Esophagus (tissue), 2 donors: ENCODE results near the gene WNT9A. TPM values are rescaled to one million over a fixed set of nuclear protein-coding genes. Genes with fewer than 3 reads are reported as not detected.

Experiments used
- H3K27ac ChIP-seq, 2 donors: one replicate each; pipeline ENCODE4 v1.5.1; 2013; ENCODE audit warnings: low read depth in 2 of 2, mild to moderate bottlenecking in 2 of 2, inconsistent platforms in 1 of 2, low read length in 1 of 2, moderate library complexity in 1 of 2
- H3K27me3 ChIP-seq, 2 donors: one replicate each; pipeline ENCODE4 v1.6.1; 2013; ENCODE audit warnings: low read length in 2 of 2, control low read depth in 1 of 2, mild to moderate bottlenecking in 1 of 2; ENCODE audit not compliant: insufficient read depth in 2 of 2, control insufficient read depth in 1 of 2
- H3K36me3 ChIP-seq, 2 donors: one replicate each; pipeline ENCODE4 v1.6.1; 2013; ENCODE audit warnings: low read length in 1 of 2; ENCODE audit not compliant: control insufficient read depth in 2 of 2, insufficient read depth in 2 of 2
- H3K4me1 ChIP-seq, 2 donors: one replicate each; pipeline ENCODE4 v1.6.1; 2013; ENCODE audit warnings: low read length in 1 of 2; ENCODE audit not compliant: control insufficient read depth in 2 of 2, insufficient read depth in 2 of 2
- H3K4me3 ChIP-seq, 2 donors: one replicate each; pipeline ENCODE4 v1.5.1; 2013; ENCODE audit warnings: low read length in 2 of 2, mild to moderate bottlenecking in 2 of 2, low read depth in 1 of 2, moderate library complexity in 1 of 2
- H3K9me3 ChIP-seq, 2 donors: one replicate each; pipeline ENCODE4 v1.6.1; 2013; ENCODE audit warnings: mild to moderate bottlenecking in 2 of 2, low read depth in 1 of 2, low read length in 1 of 2, moderate library complexity in 1 of 2; ENCODE audit not compliant: control insufficient read depth in 2 of 2, insufficient read depth in 1 of 2
- WGBS, 2 donors: extraction: QIAGEN DNeasy Blood & Tissue Kit; methylation state at CpG; one replicate each; pipeline ENCODE4 v1.1.7; 2013; 5-methylcytosine and 5-hydroxymethylcytosine counted together
- polyA plus RNA-seq, 2 donors: library from polyadenylated mRNA; stranded (reverse); fragments of 200-250 nt; gene quantifications; one replicate each; pipeline ENCODE4 v1.2.3, GENCODE V29; 2013
- donor health status: healthy with polysubstance abuse.
- donor health status: Bipolar disorder and iron deficiency.

The WNT9A gene
- polyA plus RNA-seq, 2 donors: 2.3 to 3.6 TPM

- Histone ChIP-seq H3K4me1 (peaks cover 11 to 29% of the 10 kb centered on the region in 2 donors), H3K4me3 (peak overlapping the region; percentile 46 to 65), H3K9me3 (no peaks in the 10 kb centered on the region), H3K36me3 (no peaks in the 10 kb centered on the region), H3K27me3 (no peaks in the 10 kb centered on the region), H3K27ac (peak overlapping the region; percentile 90 to 91)
- WGBS, 2 donors: 2 to 6% methylated on average over 15 to 36 of the region's 36 CpGs
Measured at GRCh38 chr1:227947386-227947675, 401 bp downstream of the WNT9A start.

DNA sequence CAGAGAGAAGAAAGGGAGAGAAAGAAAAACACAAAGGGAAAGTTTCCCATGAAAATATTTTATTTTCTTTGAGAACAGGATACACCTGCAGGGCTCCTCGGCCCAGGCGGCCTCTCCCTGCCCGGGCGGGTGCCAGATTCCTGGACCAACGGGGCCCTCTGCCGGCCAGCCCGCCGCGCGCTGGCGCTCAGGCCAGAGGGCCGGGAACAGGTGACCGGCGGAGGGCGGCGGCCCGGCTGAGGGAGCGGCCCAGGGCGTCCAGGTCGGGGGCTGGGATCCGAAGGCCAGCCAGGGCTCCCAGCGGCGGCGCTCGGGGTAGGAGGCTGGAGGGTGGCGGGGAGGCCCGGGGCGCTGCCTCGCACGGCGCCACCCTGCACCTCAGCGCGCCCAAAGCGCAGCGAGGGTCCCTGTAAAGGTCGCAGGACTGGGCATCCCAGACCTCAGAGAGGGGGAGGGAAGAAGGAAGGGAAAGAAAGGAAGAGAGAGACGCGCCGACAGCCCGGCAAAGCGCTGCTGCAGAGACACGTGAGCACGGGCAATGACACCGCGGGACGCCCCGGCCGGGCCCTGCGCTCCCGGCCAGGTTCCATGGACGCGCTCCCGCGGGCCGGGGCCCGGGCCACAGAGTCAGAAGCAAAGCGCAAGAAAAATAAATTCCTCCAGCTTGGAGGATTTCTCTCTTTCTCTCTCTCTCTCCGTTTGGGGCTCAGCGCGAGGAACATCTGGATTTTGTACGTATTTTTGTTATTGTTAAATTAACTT is 927 bp downstream of the WNT9A start:
- Histone ChIP-seq H3K9me3 (no peaks in the 10 kb centered on the region), H3K27ac (peak overlapping the region; percentile 90 to 91), H3K4me3 (peak overlapping the region; percentile 46 to 65), H3K36me3 (no peaks in the 10 kb centered on the region), H3K27me3 (no peaks in the 10 kb centered on the region), H3K4me1 (peaks cover 8 to 27% of the 10 kb centered on the region in 2 donors)
- 0 to 1% methylated on average over 61 of the region's 61 CpGs for WGBS, 2 donors

- Histone ChIP-seq H3K27ac (peak overlapping the region; percentile 90 to 91), H3K36me3 (no peaks in the 10 kb centered on the region), H3K4me3 (peak overlapping the region; percentile 40 to 46), H3K27me3 (no peaks in the 10 kb centered on the region), H3K9me3 (no peaks in the 10 kb centered on the region), H3K4me1 (peaks cover 7 to 27% of the 10 kb centered on the region in 2 donors)
- WGBS, 2 donors: 13 to 14% methylated on average over 18 to 19 of the region's 19 CpGs
Measured at GRCh38 chr1:227945891-227946623, 1.7 kb downstream of the WNT9A start.

GRCh38 chr1:227944931-227945890 is 2.5 kb downstream of the WNT9A start:
- Histone ChIP-seq H3K9me3 (no peaks in the 10 kb centered on the region), H3K4me1 (peaks cover 7 to 27% of the 10 kb centered on the region in 2 donors), H3K27ac (peak overlapping the region; percentile 90 to 91), H3K27me3 (no peaks in the 10 kb centered on the region), H3K4me3 (no peak overlapping the region), H3K36me3 (no peaks in the 10 kb centered on the region)
- WGBS, 2 donors: 66 to 69% methylated on average over 17 to 18 of the region's 18 CpGs

- H3K4me3 ChIP-seq: no peak overlapping the region
- no peaks in the 10 kb centered on the region for H3K36me3 ChIP-seq
- 77 to 80% methylated on average over 24 of the region's 24 CpGs for WGBS, 2 donors
- no peak overlapping the region for H3K27ac ChIP-seq
- H3K9me3 ChIP-seq: no peaks in the 10 kb centered on the region
- H3K27me3 ChIP-seq: no peaks in the 10 kb centered on the region
- peaks cover 7 to 32% of the 10 kb centered on the region in 2 donors for H3K4me1 ChIP-seq
Measured at GRCh38 chr1:227944090-227944930, 3.4 kb downstream of the WNT9A start.

- Histone ChIP-seq H3K4me3 (no peak overlapping the region), H3K9me3 (no peaks in the 10 kb centered on the region)
Measured at GRCh38 chr1:227943381-227944089, 4.2 kb downstream of the WNT9A start.

GRCh38 chr1:227942716-227943261 is 4.9 kb downstream of the WNT9A start:
- Histone ChIP-seq H3K27ac (no peak overlapping the region), H3K4me3 (no peak overlapping the region), H3K36me3 (no peaks in the 10 kb centered on the region), H3K27me3 (no peaks in the 10 kb centered on the region), H3K9me3 (no peaks in the 10 kb centered on the region), H3K4me1 (peaks cover 7 to 28% of the 10 kb centered on the region in 2 donors)
- WGBS, 2 donors: 91 to 92% methylated on average over 8 of the region's 8 CpGs

More at GRCh38 chr1:227943381-227944089, 4.2 kb downstream of the WNT9A start:
- H3K36me3 ChIP-seq: no peaks in the 10 kb centered on the region
- H3K4me1 ChIP-seq: peaks cover 7 to 28% of the 10 kb centered on the region in 2 donors
- no peak overlapping the region for H3K27ac ChIP-seq
- whole genome bisulfite sequencing, 2 donors: 85 to 86% methylated on average over 12 of the region's 12 CpGs
- H3K27me3 ChIP-seq: no peaks in the 10 kb centered on the region

GRCh38 chr1:227942021-227942715 is 5.6 kb downstream of the WNT9A start:
- WGBS, 2 donors: 76 to 80% methylated on average over 14 to 15 of the region's 15 CpGs
- Histone ChIP-seq H3K4me1 (peaks cover 7 to 28% of the 10 kb centered on the region in 2 donors), H3K4me3 (no peak overlapping the region), H3K27ac (no peak overlapping the region), H3K27me3 (no peaks in the 10 kb centered on the region), H3K36me3 (no peaks in the 10 kb centered on the region), H3K9me3 (no peaks in the 10 kb centered on the region)
